DOHH2 (cell line): ENCODE data around the gene PALM3.

ENCODE experiments used
- CTCF ChIP-seq: fragments of 200-600 bp; sonication (generic); IDR thresholded peaks from one replicate; pipeline ENCODE4 v1.5.1; 2014; ENCODE audit warnings: antibody characterized with exemption, mild to moderate bottlenecking, low read depth, low read length; ENCODE audit not compliant: poor library complexity, severe bottlenecking
- EZH2phosphoT487 ChIP-seq: fragments of 200-600 bp; sonication (generic); IDR thresholded peaks from 2 replicates; pipeline ENCODE4 v1.6.1; 2017; ENCODE audit warnings: borderline replicate concordance, mild to moderate bottlenecking, antibody characterized with exemption, low read length, moderate library complexity, mixed read lengths

DNA sequence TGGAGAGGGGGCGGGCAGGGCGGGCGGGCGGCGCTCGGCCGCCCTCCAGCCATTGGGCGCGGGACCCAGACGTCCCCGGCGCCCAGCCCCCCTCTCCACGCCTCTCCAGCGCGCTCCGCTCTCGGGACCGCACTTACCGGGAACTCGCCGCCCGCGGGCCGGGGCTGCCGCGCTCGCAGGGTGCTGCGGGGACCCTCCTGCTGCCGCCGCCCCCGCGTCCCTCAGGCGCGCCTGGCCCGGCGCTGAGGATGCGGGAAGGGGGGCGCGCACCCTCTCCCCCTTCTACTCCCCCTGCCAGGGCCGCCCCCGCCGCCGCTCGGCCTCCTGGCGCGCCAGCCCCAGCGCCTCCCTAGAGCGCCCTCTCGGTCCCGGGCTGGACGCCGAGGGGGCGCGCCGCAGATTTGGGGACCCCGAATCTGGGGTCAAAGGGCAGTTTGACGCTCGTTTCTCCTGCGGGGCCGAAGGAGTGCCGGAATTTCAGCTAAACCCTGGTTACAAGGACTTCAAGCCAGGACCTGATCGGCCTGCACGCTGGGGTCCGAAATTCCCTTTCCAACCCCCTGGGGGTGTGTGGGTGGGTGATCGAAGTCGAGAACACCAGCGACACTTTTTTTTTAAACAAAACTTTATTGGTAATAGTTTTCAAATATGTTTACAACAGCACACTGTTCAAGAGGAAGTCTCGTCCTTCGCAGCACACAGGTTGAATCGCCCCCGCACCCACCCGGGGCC lies 29.4 kb upstream of the PALM3 start:
- TF ChIP-seq CTCF, result peak; percentile 76
- TF ChIP-seq EZH2phosphoT487, result no peak
